Measurements from ENCODE around the gene CAPG.
"Not testable (repeated sequence)": the region's sequence is repeated elsewhere in the genome, so short reads cannot be mapped to it uniquely, and the experiment has no call there.

The CAPG gene

GRCh38 chr2:85396531-85397470, 13.4 kb downstream of the CAPG start:
- DNase-seq (ENCODE audit: low read depth in 2 of 2), result no peak

- no peak for DNase-seq (ENCODE audit: low read depth in 2 of 2)
Observed at GRCh38 chr2:85395912-85396475, 14.2 kb downstream of the CAPG start.

GRCh38 chr2:85394976-85395375, 15.2 kb downstream of the CAPG start:
- DNase-seq (ENCODE audit: low read depth in 2 of 2), result no peak

- no peak for DNase-seq (ENCODE audit: low read depth in 2 of 2)
Observed at GRCh38 chr2:85394261-85394681, 15.9 kb downstream of the CAPG start.

GRCh38 chr2:85393836-85394235, 16.3 kb downstream of the CAPG start:
- DNase-seq (ENCODE audit: low read depth in 2 of 2), result no peak

GRCh38 chr2:85390941-85391669, 19.1 kb downstream of the CAPG start:
- DNase-seq (ENCODE audit: low read depth in 2 of 2), result peak; percentile 33 to 55

- no peak for DNase-seq (ENCODE audit: low read depth in 2 of 2)
Observed at GRCh38 chr2:85388878-85389538, 21.2 kb downstream of the CAPG start.

- DNase-seq (ENCODE audit: low read depth in 2 of 2), result no peak
Observed at GRCh38 chr2:85387754-85388153, 22.4 kb downstream of the CAPG start.

- DNase-seq (ENCODE audit: low read depth in 2 of 2), result no peak
Observed at GRCh38 chr2:85385746-85386145, 24.4 kb downstream of the CAPG start.

GRCh38 chr2:85383850-85384249, 26.3 kb downstream of the CAPG start:
- DNase-seq (ENCODE audit: low read depth in 2 of 2), result no peak

- not testable (repeated sequence) for DNase-seq (ENCODE audit: low read depth in 2 of 2)
Observed at GRCh38 chr2:85383151-85383550, 27.0 kb downstream of the CAPG start.

GRCh38 chr2:85380048-85380447, 30.1 kb downstream of the CAPG start:
- DNase-seq (ENCODE audit: low read depth in 2 of 2), result no peak

GRCh38 chr2:85378257-85378656, 31.9 kb downstream of the CAPG start:
- no peak for DNase-seq (ENCODE audit: low read depth in 2 of 2)

- no peak for DNase-seq (ENCODE audit: low read depth in 2 of 2)
Observed at GRCh38 chr2:85377083-85377482, 33.1 kb downstream of the CAPG start.

- DNase-seq (ENCODE audit: low read depth in 2 of 2), result no peak
Observed at GRCh38 chr2:85376291-85377065, 33.7 kb downstream of the CAPG start.

GRCh38 chr2:85371045-85371444, 39.1 kb downstream of the CAPG start:
- no peak for DNase-seq (ENCODE audit: low read depth in 2 of 2)

- no peak for DNase-seq (ENCODE audit: low read depth in 2 of 2)
Observed at GRCh38 chr2:85369500-85369899, 40.7 kb downstream of the CAPG start.

- no peak for DNase-seq (ENCODE audit: low read depth in 2 of 2)
Observed at GRCh38 chr2:85368921-85369320, 41.2 kb downstream of the CAPG start.

GRCh38 chr2:85367180-85367579, 43.0 kb downstream of the CAPG start:
- DNase-seq (ENCODE audit: low read depth in 2 of 2), result no peak

GRCh38 chr2:85362653-85363387, 47.3 kb downstream of the CAPG start:
- not testable (repeated sequence) for DNase-seq (ENCODE audit: low read depth in 2 of 2)

Data from stimulated activated CD8-positive, alpha-beta memory T cell treated with anti-CD3 and anti-CD28 coated beads, Interleukin-2, amount 100 ng/mL, for 1 hour (primary cell).